HG03439 (cell line): ENCODE results near the gene RPS8.
"Not testable (repeated sequence)": the region's sequence is repeated elsewhere in the genome, so short reads cannot be mapped to it uniquely, and the experiment has no call there.

Experiments used
- ATAC-seq: cut with Tn5 transposase; IDR thresholded peaks from one replicate; pipeline ENCODE4 v1.9.1; 2021; ENCODE audit warnings: mild to moderate bottlenecking, moderate library complexity; ENCODE audit not compliant: unreplicated experiment

The RPS8 gene

DNA sequence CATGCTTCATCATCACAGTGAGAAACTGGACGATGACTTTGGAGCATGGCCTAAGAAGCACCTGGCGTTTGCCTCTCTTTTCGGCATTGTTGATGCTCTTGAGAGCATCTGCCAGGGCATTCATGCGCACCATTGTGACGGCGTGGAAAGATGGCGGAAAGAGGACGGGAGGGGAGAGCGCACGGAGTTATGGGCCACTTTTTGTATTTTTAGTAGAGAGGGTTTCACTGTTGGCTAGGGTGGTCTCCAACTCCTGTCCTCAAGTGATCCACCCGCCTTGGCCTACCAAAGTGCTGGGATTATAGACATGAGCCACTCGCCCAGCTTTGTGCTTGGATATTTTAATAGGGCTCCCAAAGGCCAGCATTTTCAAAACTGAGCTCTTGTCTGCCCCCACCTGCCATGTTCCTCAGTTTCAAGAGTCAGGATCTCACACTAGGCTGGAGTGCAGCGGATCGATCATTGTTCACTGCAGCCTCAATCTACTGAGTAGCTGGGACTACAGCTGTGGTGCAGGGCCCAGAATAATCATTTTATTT lies 5.3 kb downstream of the RPS8 start:
- ATAC-seq = no peak

DNA sequence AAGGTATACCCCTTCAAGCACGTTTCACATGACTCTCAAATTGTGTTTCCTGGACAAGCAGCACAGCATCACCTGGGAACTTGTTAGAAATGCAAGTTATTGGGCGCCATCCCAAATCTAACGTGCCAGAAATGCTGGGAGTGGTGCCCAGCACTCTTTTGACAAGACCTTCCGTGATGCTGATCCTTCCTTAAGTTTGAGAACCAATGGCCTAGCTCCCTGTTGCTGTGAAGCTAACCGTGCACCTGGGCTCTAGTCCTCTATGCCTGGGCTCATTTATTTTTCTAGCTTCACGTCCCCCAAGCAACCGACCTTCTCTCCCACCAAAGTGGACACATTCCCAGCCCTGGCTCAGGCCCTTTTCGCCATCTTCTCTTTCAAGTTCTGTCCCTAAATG lies 8.4 kb downstream of the RPS8 start:
- no peak for ATAC-seq

DNA sequence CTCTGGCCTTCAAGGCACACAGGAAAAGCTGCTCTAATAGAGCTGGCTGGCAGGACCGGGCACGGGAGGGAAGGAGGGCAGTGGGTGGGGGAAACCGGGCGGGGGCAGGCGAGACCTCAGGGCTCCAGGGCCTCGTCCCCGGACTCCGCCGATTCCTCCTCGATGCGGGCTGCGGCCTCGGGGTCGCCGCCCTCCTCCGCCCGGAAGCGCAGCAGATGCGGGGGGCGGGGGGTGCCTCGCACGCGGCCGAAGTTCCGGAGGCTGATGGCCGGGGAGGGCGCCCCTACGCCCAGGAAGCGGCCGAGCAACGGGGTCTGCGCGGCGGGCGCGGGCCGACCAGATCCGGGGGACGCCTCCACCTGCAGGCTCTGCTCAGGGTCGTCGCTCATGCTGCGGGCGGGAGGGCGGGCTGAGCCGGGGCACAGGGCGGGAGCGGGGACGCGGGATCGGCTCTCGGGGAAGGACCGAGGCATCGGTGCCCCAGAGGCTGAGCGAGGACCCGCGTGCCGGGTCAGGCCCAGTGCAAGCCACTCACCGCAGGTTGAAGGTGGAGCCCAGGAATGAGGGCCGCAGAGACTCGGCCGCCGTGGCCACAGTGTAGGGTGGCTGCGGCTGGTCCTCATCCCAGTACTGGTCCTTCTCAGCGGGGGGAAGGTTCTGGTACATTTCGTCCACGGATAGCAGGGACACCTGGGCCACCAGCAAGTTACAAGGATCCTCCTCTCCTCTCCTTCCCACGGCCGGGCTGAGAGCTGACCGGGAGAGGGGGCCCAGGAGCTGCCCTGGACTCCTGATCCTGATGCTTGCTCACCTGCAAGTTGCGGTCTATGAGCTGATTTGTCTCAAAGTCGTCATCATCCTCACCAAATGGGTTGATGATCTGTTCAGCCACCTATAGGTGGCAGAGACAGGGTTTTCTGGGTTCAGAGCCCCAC lies 9.0 kb downstream of the RPS8 start:
- no peak for ATAC-seq

DNA sequence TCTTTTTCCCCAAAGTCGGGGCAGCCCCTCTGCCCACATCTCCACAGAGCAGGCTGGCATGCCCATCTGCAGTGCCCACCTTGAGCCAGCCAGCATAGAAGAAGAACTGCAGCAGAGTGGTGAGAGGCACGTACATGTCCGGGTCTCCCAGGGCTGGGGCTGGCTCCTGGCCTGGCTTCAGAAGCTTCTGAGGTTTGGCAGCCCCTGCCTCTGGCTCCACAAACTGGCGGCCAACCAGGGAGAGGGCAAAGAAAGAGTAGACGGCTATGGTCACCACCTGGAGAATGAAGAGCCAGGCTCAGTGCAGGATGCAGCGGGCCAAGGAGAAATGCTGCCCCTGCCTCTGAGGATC lies 9.7 kb downstream of the RPS8 start:
- ATAC-seq = no peak

DNA sequence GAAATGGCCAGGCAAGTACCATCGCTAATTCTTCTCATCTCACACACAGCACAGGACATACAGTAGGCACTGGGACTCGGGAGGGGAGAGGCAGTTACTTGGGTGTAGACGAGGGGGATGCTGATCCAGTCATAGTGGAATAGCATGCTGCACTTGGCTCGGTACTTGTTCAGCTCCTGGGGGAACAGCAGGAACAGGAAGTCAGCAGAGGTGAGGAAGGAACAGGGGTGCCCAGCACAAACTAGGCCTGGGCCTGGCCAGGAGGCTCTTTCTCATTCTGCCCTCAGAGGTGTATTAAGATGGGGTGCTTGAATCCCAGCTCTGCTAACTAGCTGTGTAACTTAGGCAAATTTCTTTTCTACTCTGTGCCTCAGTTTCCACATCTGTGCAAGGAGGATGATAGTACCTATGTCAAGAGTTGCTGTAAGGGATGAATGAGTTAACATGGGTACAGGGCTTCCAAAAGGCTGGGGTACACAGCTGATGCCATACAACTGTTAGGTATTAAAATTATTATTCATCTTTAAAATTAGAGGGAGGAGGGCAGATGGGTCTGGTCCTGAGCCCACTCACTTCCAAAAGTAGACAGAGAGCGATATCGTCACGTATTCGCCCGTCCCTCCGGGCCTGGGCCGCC lies 10.3 kb downstream of the RPS8 start:
- no peak for ATAC-seq

DNA sequence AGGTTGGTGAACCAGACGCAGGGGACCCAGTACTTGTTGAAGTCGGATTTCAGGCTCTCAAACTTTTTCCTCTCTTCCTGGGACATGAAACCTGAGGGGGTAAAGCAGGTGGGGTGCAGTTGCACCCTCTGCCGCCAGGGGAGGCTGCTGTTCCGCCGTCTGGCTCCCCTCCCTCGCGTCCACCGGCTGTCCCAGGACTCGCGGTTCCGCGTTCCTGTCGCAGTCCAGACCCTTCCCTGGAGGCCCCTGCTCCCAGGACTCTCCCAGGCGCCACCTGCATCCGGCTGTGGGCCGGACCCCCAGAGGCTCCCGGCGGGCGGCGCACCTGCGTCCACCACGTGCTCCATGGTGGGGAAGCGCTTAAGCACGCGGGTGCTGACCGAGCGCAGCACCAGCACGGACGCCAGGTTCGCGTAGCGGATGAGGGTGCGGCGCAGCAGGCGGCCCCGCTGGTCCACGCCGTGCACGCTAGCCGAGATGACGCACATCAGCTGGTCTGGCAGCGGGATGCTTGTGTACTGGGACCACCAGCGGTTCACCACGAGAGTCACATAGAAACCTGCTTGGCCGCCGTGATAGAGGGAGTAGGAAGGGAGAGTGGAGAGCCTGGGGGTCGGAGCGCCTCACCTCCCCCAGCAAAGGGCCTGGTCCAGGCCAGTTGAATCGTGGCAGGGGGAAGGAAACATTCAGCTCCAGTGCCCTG lies 10.9 kb downstream of the RPS8 start:
- ATAC-seq = peak; percentile 43

DNA sequence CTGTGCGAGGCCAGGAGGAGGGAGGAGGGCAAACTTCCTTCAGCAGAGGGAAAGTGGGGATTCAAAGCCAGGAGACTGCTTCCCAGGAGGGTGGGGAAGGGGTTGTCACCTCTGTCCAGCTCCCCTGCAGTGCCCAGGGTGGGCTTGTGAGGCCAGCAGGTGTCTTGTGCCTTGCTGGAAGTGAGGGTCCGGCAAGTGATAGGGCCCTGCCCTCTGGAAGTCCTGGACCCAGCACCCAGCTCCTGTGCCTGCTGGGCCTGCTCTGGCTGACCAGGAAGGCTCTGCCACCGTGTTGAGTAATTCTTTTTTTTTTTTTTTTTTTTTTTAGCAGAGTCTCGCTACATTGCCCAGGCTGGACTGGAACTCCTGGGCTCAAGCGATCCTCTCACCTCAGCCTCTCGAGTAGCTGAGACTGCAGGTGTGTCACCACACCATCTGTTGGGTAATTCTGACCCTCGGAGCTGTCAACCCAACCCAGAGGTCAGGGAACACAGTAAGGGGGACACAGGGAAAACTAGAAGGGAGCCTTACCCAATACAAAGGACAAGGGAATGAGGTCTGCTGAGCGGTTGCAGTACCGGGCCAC lies 11.6 kb downstream of the RPS8 start:
- no peak for ATAC-seq

DNA sequence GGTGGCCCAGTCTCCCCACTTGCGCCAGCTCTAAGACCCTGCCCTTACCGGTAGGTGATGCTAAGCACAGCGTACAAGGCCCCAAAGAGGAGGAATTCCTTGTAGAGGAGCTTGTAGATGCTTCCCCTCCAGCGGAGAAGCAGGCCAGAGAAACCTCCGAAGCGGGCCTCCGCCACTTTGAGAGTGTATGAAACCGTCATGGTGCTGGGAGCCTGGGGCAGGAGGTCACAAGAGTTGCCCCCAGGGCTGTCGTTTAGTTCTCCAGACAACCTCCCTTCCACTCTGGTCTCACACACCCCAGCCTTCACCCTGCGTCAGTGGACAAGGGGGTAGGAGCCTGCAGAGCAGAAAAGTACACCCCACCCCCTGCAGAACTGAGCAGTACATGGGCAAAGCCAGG lies 12.2 kb downstream of the RPS8 start:
- no peak for ATAC-seq

DNA sequence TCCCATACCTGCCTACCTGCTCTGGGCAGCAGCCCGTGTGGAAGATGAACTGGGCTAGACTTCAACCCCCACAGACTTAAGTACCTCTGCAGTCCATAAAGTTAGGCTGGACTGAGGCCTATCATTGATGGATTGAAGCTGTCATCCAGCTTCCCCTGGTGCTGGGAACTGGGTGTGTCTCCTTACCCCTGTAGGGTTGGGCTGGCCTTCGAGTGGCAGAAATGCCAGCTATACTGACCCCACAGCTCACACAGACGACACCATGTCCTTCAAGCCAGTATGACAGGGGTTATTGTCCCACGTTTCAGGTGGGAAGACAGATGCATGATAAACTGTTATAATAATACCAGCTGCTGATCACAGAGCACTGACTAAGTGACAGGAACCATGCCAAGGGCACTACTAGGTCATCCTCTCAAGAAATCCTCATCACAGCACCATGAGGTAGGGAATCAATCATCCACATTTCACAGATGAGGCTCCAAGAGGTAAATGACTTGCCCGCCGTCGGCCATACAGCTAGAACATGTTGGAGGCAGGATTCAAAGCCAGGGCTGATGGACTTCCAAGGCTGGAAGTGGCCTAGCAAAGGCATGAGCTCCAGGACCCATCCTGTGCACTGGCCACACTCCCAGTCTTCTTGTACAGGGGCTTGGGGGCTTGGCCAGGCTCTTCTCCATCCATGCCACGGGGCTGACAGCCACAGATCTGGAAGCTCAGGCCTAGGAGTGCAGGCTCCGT lies 12.9 kb downstream of the RPS8 start, which contains the start of gene BEST4:
Gene BEST4 (minus strand): TSS at position 51 of the 741 bp plus-strand sequence. CDS start 465 bp downstream, outside the sequence.
- no peak for ATAC-seq

DNA sequence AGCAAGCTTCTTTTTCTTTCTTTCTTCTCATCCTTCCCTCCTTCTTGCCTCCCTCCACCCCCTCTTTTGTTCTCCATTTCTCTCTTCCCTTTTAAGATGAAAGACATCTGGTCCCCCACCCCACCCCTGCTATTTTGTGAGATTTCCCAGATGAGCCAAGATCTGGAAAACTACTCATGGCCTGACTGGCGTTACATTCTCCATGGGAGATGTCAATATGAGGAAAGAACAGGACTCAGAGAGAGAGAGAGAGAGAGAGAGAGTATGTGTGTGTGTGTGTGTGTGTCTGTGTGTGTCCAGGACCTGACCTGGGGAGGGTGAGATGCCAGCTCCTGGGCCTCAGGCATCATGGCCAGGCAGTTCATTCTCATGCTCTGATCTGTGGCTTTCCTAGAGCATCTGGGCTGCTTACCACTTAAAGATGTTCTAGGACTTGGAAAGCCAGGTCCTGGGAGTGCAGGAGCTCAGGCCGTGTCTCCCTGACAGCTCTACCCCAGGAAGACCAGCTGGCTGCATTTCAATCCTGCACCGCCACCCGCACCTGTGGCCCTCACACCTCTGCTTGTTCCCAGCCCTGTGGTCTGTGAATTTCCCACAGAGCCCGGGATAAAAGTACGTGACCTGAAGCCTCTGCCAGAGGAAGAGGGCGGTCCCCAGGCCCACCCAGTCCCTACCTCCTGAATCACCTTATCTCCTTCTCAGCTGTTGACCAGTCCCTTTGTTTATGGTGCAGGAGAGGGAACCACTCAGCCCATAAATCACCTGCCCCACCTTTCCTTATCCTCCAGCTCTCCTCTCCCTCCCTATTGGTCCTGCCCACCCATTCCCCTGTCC lies 15.8 kb downstream of the RPS8 start:
- ATAC-seq = no peak

DNA sequence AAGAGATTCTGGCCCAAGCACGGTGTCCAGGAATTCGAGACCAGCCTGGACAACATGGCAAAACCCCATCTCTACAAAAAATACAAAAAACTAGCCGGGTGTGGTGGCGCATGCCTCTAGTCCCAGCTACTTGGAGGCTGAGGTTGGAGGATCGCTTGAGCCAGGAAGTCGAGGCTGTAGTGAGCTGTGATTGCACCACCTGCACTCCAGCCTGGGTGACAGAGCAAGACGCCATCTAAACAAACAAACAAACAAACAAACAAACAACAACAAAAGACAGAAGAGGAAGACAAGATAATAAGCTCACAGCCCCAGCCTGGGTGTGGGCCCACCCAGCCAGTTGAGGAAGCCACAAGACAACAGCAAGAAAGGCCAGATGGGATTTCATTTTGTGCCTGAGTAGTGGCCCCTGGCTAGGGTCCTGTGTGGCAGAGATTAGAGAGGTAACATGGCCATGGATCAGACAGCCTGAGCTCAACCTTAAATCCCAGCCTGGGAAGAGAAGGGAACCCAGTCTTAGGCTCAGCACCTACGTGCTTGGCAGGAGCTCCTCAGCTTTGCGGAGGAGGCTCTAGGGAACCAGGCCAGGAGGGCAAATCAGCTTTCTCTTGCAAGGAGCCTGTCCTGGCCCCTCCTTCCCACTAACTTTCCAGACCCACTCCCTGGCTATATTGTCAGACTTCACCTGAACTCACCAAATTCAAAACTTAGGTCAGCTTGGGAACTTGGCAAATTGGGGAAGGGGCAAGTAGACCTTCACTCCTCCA lies 17.6 kb downstream of the RPS8 start:
- no peak for ATAC-seq

DNA sequence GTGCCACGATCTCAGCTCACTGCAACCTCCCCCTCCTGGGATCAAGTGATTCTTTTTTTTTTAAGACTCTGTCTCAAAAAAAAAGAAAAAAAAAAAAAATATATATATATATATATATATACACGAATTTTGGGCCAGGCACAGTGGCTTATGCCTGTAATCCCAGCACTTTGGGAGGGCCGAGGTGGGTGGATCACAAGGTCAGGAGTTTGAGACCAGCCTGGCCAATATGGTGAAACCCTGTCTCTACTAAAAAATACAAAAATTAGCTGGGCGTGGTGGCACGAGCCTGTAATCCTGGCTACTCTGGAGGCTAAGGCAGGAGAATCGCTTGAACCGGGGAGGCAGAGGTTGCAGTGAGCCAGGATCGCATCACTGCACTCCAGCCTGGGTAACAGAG lies 22.5 kb downstream of the RPS8 start:
- ATAC-seq = not testable (repeated sequence)

DNA sequence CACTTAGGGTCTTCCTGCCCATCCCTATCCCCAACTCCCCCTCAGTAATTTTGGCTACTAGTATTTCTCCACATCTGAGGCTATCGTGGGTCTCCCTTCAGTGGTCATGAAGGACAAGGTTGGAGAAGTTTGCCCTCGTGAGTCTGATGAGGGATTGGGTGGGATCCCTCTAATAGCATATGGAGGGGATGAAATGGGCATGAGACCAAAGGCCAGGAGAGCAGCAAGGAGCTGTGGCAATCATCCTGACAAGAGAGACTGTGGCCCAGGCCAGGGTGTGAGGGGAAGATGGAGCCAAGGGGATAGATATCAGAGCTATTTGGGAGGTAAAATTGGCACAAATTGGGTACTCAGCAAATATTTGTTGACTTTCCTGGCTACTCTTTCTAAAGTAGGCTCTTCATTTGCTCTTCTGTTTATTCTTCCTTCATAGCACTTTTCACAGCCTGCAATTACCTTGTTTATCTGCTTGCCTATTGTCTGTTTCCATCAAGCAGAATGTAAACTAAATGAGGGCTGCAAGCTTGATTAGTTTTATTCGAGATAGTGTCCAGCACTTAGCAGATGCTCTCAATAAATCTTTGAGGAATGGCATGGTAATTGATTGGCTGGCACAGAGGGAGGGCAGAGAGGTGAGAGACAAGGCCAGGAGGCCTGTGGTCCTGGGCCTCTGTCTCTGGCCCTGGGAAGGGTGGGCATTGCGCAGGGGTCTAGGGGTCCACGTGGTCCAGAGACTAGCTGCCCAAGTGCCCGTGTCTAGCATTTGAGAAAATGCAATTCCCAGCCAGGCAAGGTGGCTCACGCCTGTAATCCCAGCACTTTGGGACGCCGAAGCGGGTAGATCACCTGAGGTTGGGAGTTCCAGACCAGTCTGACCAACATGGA lies 23.4 kb downstream of the RPS8 start:
- ATAC-seq = no peak

DNA sequence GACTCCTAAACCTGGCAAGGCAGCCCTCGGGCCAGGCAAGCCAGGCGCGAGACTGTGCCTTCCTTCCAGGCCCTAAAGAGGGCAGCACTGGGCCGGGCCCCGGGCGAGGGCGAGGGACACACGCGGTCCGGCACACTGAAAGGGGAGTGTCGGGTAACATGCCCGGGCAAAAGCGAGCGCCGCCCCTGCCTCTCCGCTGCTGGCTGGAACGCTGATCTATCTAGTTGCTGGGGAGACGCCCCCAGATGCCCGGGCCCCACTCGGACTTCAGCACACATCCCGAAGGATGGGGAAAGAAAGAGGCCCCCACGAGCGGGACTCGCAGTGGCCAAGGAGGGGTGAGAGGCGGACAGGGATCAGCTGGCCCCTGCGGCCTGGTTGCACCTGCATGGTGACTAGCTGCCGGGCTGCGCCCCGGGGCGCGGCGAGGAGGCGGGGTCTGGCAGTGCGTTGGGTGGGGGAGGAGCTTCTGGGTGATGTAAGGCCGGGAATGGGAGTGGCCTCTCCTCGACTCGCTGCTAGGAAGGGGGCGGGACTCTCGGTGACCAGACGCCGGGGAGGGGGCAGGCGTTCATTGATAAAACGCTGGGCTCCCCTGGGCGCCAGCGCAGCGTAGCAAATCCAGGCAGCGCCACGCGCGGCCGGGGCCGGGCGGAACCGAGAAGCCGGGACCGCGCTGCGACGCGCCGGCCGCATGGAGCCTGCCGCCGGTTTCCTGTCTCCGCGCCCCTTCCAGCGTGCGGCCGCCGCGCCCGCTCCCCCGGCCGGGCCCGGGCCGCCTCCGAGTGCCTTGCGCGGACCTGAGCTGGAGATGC lies 24.6 kb downstream of the RPS8 start, which contains the start of gene PLK3:
Gene PLK3 (plus strand): TSS at position 608 of the 815 bp plus-strand sequence. CDS start 87 bp downstream, at position 695.
- ATAC-seq = peak; percentile 77

DNA sequence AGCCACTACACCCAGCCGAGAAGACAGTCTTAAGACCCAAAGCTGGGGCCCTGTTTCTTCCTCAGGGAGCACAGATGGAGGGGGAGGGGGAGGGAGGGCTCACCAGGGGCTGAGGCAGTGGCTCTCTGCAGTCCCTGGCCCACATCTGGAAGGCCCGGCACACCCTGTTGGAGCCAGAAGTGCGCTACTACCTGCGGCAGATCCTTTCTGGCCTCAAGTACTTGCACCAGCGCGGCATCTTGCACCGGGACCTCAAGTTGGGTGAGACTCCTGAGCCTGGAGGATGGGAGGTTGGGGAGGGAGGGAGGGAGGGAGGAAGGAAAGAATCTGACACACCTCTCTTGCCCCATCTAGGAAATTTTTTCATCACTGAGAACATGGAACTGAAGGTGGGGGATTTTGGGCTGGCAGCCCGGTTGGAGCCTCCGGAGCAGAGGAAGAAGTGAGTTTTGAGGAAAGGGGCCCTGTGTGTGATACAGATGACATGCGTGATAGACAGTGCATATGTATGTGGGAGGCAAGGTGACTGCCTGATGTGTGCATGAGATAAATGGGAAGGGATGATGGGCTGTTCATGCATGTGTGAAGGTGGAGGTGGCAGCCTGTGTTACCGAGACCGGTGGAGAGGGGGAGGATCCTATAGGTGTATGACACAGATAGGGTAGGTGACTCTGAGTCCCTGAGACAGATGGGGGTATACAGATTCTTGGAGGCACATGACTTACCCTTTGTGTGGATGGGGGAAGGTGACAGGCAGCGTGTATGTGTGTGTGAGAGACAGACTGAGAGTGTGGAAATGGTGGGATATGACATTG lies 26.4 kb downstream of the RPS8 start:
- ATAC-seq = no peak
